Right cardiac atrium (tissue), 5 donors: ENCODE data around the gene SLC22A7. TPM values are rescaled to one million over a fixed set of nuclear protein-coding genes. Genes with fewer than 3 reads are reported as not detected.

Source experiments
- ATAC-seq, 2 donors: fragments of 200-7000 bp; cut with Tn5 transposase; one replicate each; pipeline versions ENCODE4 v1.8.0 to v1.9.1; 2020; ENCODE audit warnings: moderate library complexity in 2 of 2, mild to moderate bottlenecking in 1 of 2
- DNase-seq, 3 donors: peaks; one replicate each; pipeline ENCODE4 v3.0.0-alpha.2; 2020
- H3K27ac ChIP-seq: one replicate; pipeline ENCODE4 v1.5.1; 2013; ENCODE audit warnings: mild to moderate bottlenecking, low read length, control low read depth, moderate library complexity
- H3K27me3 ChIP-seq: one replicate; pipeline ENCODE4 v1.6.1; 2013; ENCODE audit not compliant: control insufficient read depth, insufficient read depth
- H3K4me1 ChIP-seq: one replicate; pipeline ENCODE4 v1.6.1; 2013; ENCODE audit warnings: low read length; ENCODE audit not compliant: control insufficient read depth, insufficient read depth
- H3K4me3 ChIP-seq: one replicate; pipeline ENCODE4 v1.5.1; 2013; ENCODE audit warnings: low read length, control low read depth
- H3K9me3 ChIP-seq: one replicate; pipeline ENCODE4 v1.6.1; 2013; ENCODE audit warnings: low read length; ENCODE audit not compliant: control insufficient read depth
- WGBS: extraction: QIAGEN DNeasy Blood & Tissue Kit; methylation state at CpG from one replicate; pipeline ENCODE4 v1.1.7; 2013; 5-methylcytosine and 5-hydroxymethylcytosine counted together
- intact Hi-C, 4 donors: fragments of 100-400 bp; cut with DNase I; formaldehyde crosslinking; loops; one replicate each; pipeline versions ENCODE4 v1.11.0 to v1.14.0; 2022 to 2023
- long read RNA-seq, 4 donors: library from polyadenylated mRNA; unstranded; transcript quantifications; one replicate each; pipeline ENCODE4 v2.0.0, GENCODE V29; 2020 to 2021
- polyA plus RNA-seq: library from polyadenylated mRNA; stranded (reverse); fragments of 200-250 nt; gene quantifications from one replicate; pipeline ENCODE4 v1.2.3, GENCODE V29; 2013
- total RNA-seq, 4 donors: library from RNA; stranded (reverse); fragmentation: NEBNext Ultra II Directional; extraction: Animal tissue kit (Norgen Biotek cat#: 25700); gene quantifications; one replicate each; pipeline ENCODE4 v1.2.1, GENCODE V29; 2021
- donor health status: healthy with polysubstance abuse.
- donor health status: DM: no; HTN: yes; CAD: no.
- donor health status: DM: no; HTN: no; CAD: no.
- donor health status: DM: no; HTN: yes; CAD: no; lungs with severe emphysema.
- donor health status: DM: yes; HTN: yes; CAD: no.

SLC22A7 gene
- total RNA-seq (not detected), polyA plus RNA-seq (not detected)
- long read RNA-seq, donor 1: 0 reads
- long read RNA-seq, donor 2: 0 reads
- long read RNA-seq, donor 3: 0 reads
- long read RNA-seq, donor 4: 0 reads

GRCh38 chr6:43297644-43298564, at the start of gene SLC22A7:
Gene SLC22A7 (plus strand): TSS chr6:43298260. CDS start chr6:43298359, 99 bp downstream.
- H3K27me3 ChIP-seq: no peaks in the 10 kb centered on the region
- H3K4me1 ChIP-seq: no peaks in the 10 kb centered on the region
- no peak within 1 kb of the TSS for H3K27ac ChIP-seq
- no peak within 1 kb of the TSS for H3K4me3 ChIP-seq
- H3K9me3 ChIP-seq: no peaks in the 10 kb centered on the region
- WGBS: 65% methylated on average over 10 of the region's 10 CpGs
- intact Hi-C loops: no loop called here
- DNase-seq: peak in 2 of 3 donors; percentile 66 to 74
- peak; percentile 26 to 49 for ATAC-seq

GRCh38 chr6:43248791-43249190, 49.3 kb upstream of the SLC22A7 start:
- no peaks in the 10 kb centered on the region for H3K27me3 ChIP-seq

GRCh38 chr6:43250992-43251373, 47.1 kb upstream of the SLC22A7 start:
- ATAC-seq (no peak), DNase-seq (no peak)
- H3K27ac ChIP-seq: no peak overlapping the region
- H3K4me3 ChIP-seq: no peak overlapping the region
- intact Hi-C loops: no loop called here
- H3K4me1 ChIP-seq: no peaks in the 10 kb centered on the region
- H3K27me3 ChIP-seq: no peaks in the 10 kb centered on the region
- H3K9me3 ChIP-seq: no peaks in the 10 kb centered on the region
- 27% methylated on average over 8 of the region's 8 CpGs for WGBS

More at GRCh38 chr6:43248791-43249190, 49.3 kb upstream of the SLC22A7 start:
- ATAC-seq (no peak), DNase-seq (no peak)
- H3K27ac ChIP-seq: no peak overlapping the region
- H3K9me3 ChIP-seq: no peaks in the 10 kb centered on the region
- H3K4me3 ChIP-seq: no peak overlapping the region
- intact Hi-C loops: no loop called here
- no peaks in the 10 kb centered on the region for H3K4me1 ChIP-seq

GRCh38 chr6:43253401-43253800, 44.7 kb upstream of the SLC22A7 start:
- Histone ChIP-seq H3K27me3 (no peaks in the 10 kb centered on the region), H3K9me3 (no peaks in the 10 kb centered on the region), H3K27ac (no peak overlapping the region), H3K4me1 (no peaks in the 10 kb centered on the region), H3K4me3 (no peak overlapping the region)
- ATAC-seq (no peak), DNase-seq (no peak)
- intact Hi-C loops: no loop called here
- 93% methylated on average over 11 of the region's 11 CpGs for WGBS

- ATAC-seq (peak in 1 of 2 donors; percentile 9), DNase-seq (no peak)
- no peaks in the 10 kb centered on the region for H3K4me1 ChIP-seq
- no peaks in the 10 kb centered on the region for H3K9me3 ChIP-seq
- intact Hi-C loops: no loop called here
- H3K4me3 ChIP-seq: no peak overlapping the region
- 84% methylated on average over 15 of the region's 15 CpGs for WGBS
- H3K27ac ChIP-seq: no peak overlapping the region
- no peaks in the 10 kb centered on the region for H3K27me3 ChIP-seq
Observed at GRCh38 chr6:43254138-43254817, 43.8 kb upstream of the SLC22A7 start.

- intact Hi-C loops: no loop called here
- Histone ChIP-seq H3K4me3 (no peak overlapping the region), H3K27ac (no peak overlapping the region), H3K4me1 (no peaks in the 10 kb centered on the region), H3K9me3 (no peaks in the 10 kb centered on the region), H3K27me3 (no peaks in the 10 kb centered on the region)
- ATAC-seq (no peak), DNase-seq (no peak)
- WGBS: 79% methylated on average over 11 of the region's 11 CpGs
Observed at GRCh38 chr6:43254846-43255245, 43.2 kb upstream of the SLC22A7 start.

GRCh38 chr6:43255408-43256054, 42.5 kb upstream of the SLC22A7 start:
- WGBS: 81% methylated on average over 11 of the region's 11 CpGs
- H3K4me3 ChIP-seq: no peak overlapping the region
- no peaks in the 10 kb centered on the region for H3K4me1 ChIP-seq
- intact Hi-C loops: no loop called here
- no peak for ATAC-seq
- no peak for DNase-seq
- no peaks in the 10 kb centered on the region for H3K27me3 ChIP-seq
- no peaks in the 10 kb centered on the region for H3K9me3 ChIP-seq
- no peak overlapping the region for H3K27ac ChIP-seq

GRCh38 chr6:43256670-43257366, 41.2 kb upstream of the SLC22A7 start:
- no peak for ATAC-seq
- Histone ChIP-seq H3K9me3 (no peaks in the 10 kb centered on the region), H3K4me3 (no peak overlapping the region), H3K27ac (no peak overlapping the region), H3K4me1 (no peaks in the 10 kb centered on the region), H3K27me3 (no peaks in the 10 kb centered on the region)
- 78% methylated on average over 9 of the region's 9 CpGs for WGBS
- intact Hi-C loops: no loop called here
- DNase-seq: no peak

- ATAC-seq: no peak
- 83% methylated on average over 12 of the region's 12 CpGs for WGBS
- H3K9me3 ChIP-seq: no peaks in the 10 kb centered on the region
- no peaks in the 10 kb centered on the region for H3K27me3 ChIP-seq
- peak in 1 of 3 donors; percentile 8 for DNase-seq
- H3K4me1 ChIP-seq: no peaks in the 10 kb centered on the region
- intact Hi-C loops: no loop called here
- H3K27ac ChIP-seq: no peak overlapping the region
- H3K4me3 ChIP-seq: no peak overlapping the region
Observed at GRCh38 chr6:43257367-43258145, 40.5 kb upstream of the SLC22A7 start.

GRCh38 chr6:43258180-43258579, 39.9 kb upstream of the SLC22A7 start:
- ATAC-seq (no peak), DNase-seq (no peak)
- Histone ChIP-seq H3K9me3 (no peaks in the 10 kb centered on the region), H3K4me1 (no peaks in the 10 kb centered on the region), H3K4me3 (no peak overlapping the region), H3K27me3 (no peaks in the 10 kb centered on the region), H3K27ac (no peak overlapping the region)
- intact Hi-C loops: no loop called here
- WGBS: 68% methylated on average over 4 of the region's 4 CpGs
